GM21619 (cell line): ENCODE results near the gene ANKS1B.
"Not testable (repeated sequence)": the region's sequence is repeated elsewhere in the genome, so short reads cannot be mapped to it uniquely, and the experiment has no call there.

ENCODE experiments used
- ATAC-seq: cut with Tn5 transposase; IDR thresholded peaks from one replicate; pipeline ENCODE4 v1.9.1; 2021; ENCODE audit not compliant: unreplicated experiment

Gene ANKS1B

GRCh38 chr12:99709116-99709515 lies 275.6 kb downstream of the ANKS1B start:
- no peak for ATAC-seq

- ATAC-seq: no peak
Observed at GRCh38 chr12:99707883-99708282, 276.9 kb downstream of the ANKS1B start.

- ATAC-seq: no peak
Observed at GRCh38 chr12:99706736-99707473, 277.8 kb downstream of the ANKS1B start.

- no peak for ATAC-seq
Observed at GRCh38 chr12:99704458-99704857, 280.3 kb downstream of the ANKS1B start.

- no peak for ATAC-seq
Observed at GRCh38 chr12:99704036-99704435, 280.7 kb downstream of the ANKS1B start.

GRCh38 chr12:99700032-99700431 lies 284.7 kb downstream of the ANKS1B start:
- no peak for ATAC-seq

- no peak for ATAC-seq
Observed at GRCh38 chr12:99695050-99695449, 289.7 kb downstream of the ANKS1B start.

GRCh38 chr12:99686142-99686541 lies 298.6 kb downstream of the ANKS1B start:
- ATAC-seq: no peak

- no peak for ATAC-seq
Observed at GRCh38 chr12:99680276-99680675, 304.5 kb downstream of the ANKS1B start.

- ATAC-seq: no peak
Observed at GRCh38 chr12:99670635-99671034, 314.1 kb downstream of the ANKS1B start.

- ATAC-seq: no peak
Observed at GRCh38 chr12:99658671-99659349, 325.9 kb downstream of the ANKS1B start.

- no peak for ATAC-seq
Observed at GRCh38 chr12:99649551-99649950, 335.2 kb downstream of the ANKS1B start.

- no peak for ATAC-seq
Observed at GRCh38 chr12:99648183-99648582, 336.6 kb downstream of the ANKS1B start.

GRCh38 chr12:99647453-99647852 lies 337.3 kb downstream of the ANKS1B start, which contains the start of gene GARIN6:
Gene GARIN6, plus strand, starts transcription at chr12:99647753. Its CDS starts 422 bp downstream, at chr12:99648175.
- no peak for ATAC-seq

- no peak for ATAC-seq
Observed at GRCh38 chr12:99644629-99645028, 340.1 kb downstream of the ANKS1B start.

GRCh38 chr12:99627459-99627858 lies 357.3 kb downstream of the ANKS1B start:
- no peak for ATAC-seq

- not testable (repeated sequence) for ATAC-seq
Observed at GRCh38 chr12:99624591-99624990, 360.1 kb downstream of the ANKS1B start.

GRCh38 chr12:99620159-99620479 lies 364.6 kb downstream of the ANKS1B start:
- ATAC-seq: no peak

- ATAC-seq: peak; percentile 94
Observed at GRCh38 chr12:99619389-99620158, 365.2 kb downstream of the ANKS1B start.

GRCh38 chr12:99618657-99619056 lies 366.1 kb downstream of the ANKS1B start:
- no peak for ATAC-seq

GRCh38 chr12:99611599-99611998 lies 373.1 kb downstream of the ANKS1B start:
- no peak for ATAC-seq

GRCh38 chr12:99611117-99611516 lies 373.6 kb downstream of the ANKS1B start:
- no peak for ATAC-seq
